Peyer's patch (tissue), 4 donors: Measurements from ENCODE around the gene ZNF549.

Source experiments
- POLR2A ChIP-seq, 2 donors: fragments of 450-650 bp; IDR thresholded peaks; one replicate each; pipeline ENCODE4 v1.5.1; 2017; ENCODE audit warnings: antibody characterized with exemption in 2 of 2, mild to moderate bottlenecking in 2 of 2, moderate library complexity in 2 of 2
- TF ChIP-seq, protein P1 (sequence below), 6 experiments: fragments of 450-650 bp in 4 of 6; fragments of 200-600 bp in 2 of 6; sonication (generic) in 1 of 6; IDR thresholded peaks; one replicate each; pipeline ENCODE4 v1.5.1; 2017 to 2019; ENCODE audit warnings: antibody characterized with exemption in 6 of 6, mild to moderate bottlenecking in 3 of 6, moderate library complexity in 1 of 6

DNA sequence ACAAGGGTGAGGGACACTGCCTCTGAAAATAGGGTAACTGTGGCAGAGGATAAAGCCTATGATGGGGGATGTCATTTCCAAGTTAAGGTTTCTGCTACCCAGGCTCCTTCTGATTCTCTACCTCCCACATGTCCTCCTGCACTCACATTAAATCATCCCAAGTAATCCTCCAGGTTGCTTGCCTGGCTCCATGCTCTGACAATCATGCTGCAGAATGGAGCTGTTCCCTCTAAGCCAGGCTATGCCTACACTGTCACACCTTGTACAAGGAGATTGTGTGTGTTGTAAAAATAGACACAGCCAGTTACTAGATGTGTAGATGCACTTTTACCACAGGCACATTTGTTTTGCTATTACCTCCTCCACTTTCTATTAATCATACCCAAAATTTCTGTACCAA lies 43.6 kb downstream of the ZNF549 start:
- TF ChIP-seq, protein P1, sequence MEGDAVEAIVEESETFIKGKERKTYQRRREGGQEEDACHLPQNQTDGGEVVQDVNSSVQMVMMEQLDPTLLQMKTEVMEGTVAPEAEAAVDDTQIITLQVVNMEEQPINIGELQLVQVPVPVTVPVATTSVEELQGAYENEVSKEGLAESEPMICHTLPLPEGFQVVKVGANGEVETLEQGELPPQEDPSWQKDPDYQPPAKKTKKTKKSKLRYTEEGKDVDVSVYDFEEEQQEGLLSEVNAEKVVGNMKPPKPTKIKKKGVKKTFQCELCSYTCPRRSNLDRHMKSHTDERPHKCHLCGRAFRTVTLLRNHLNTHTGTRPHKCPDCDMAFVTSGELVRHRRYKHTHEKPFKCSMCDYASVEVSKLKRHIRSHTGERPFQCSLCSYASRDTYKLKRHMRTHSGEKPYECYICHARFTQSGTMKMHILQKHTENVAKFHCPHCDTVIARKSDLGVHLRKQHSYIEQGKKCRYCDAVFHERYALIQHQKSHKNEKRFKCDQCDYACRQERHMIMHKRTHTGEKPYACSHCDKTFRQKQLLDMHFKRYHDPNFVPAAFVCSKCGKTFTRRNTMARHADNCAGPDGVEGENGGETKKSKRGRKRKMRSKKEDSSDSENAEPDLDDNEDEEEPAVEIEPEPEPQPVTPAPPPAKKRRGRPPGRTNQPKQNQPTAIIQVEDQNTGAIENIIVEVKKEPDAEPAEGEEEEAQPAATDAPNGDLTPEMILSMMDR (IDR thresholded peaks at IDR 0.05) = no peak
- TF ChIP-seq POLR2A (IDR thresholded peaks at IDR 0.05) = no peak
